Activated T-cell treated with anti-CD3 and anti-CD28 coated beads, Interleukin-2, amount 50 U/mL, for 1 hour (primary cell): ENCODE results near the gene ELMOD2.
"Not testable (repeated sequence)": the region's sequence is repeated elsewhere in the genome, so short reads cannot be mapped to it uniquely, and the experiment has no call there.

ENCODE experiments used
- DNase-seq: peaks from one replicate; pipeline ENCODE4 v3.0.0-alpha.2; 2020

ELMOD2 gene, protein sequence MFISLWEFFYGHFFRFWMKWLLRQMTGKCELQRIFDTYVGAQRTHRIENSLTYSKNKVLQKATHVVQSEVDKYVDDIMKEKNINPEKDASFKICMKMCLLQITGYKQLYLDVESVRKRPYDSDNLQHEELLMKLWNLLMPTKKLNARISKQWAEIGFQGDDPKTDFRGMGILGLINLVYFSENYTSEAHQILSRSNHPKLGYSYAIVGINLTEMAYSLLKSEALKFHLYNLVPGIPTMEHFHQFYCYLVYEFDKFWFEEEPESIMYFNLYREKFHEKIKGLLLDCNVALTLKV

DNA sequence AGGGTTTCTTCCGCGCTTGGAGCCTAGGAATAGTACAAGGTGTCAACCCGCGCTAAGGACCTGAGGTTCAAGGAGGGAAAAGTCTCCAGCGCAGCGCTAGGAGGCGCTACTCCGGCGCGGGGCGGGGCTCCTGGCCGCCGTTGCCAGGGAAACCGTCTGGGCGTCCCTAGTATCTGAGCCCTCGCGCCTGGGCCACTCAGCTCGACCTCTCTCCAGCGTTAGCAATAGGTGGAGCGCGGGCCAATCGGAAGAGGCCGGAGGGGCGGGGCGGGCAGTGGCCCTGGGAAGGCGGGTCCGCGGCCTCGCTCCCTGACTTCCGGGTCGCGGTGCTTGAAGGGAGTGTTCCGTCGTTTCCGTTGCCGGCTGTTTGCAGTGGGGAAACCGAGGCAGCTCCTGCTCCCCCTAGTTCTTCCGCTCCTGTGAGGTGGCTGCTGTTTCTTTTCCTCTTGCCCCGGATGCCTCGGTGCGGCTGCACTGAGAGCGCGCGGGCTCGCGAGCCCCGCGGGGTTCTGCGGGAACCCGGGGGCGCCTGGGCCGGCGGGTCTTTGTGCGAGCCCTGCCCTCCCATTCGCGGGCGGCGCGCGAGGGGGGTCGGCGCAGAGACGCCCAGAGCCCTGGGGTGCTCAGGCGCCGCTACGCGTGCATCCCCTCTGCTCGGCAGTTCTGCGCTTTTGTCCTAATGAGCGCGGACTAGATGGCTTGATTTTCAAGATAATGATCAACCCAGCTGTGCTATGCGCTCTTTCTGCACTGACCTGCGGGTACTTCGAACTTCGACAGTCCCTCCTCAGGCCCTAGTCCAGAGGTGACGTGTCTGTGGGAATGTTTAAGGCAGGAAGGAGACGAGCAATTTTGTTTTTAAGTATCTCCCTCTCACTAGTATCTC lies at the start of gene ELMOD2:
TSS of gene ELMOD2 (plus strand) at position 312 of the 886 bp plus-strand sequence. CDS start 1,261 bp downstream, outside the sequence.
- peak; percentile 96 for DNase-seq

GRCh38 chr4:140483445-140483844 lies 40.5 kb upstream of the ELMOD2 start:
- DNase-seq: no peak

- no peak for DNase-seq
Measured at GRCh38 chr4:140485939-140486338, 38.0 kb upstream of the ELMOD2 start.

DNA sequence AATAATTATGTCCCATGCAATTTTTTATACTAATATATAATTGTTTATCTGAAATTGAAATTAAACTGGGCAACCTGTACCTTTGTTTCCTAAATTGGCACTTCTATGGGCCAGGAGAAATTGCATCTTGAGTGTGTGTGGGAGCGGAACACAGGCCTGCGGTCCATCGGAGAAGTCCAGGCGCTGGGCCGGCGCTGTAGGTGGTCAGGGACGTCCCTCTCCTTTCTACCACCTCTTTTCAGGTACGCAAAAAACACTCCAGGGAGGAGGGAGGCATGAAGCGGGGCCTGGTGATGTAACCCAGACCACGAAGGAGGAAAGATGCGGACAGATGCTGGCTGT lies 26.6 kb upstream of the ELMOD2 start:
- DNase-seq: no peak

DNA sequence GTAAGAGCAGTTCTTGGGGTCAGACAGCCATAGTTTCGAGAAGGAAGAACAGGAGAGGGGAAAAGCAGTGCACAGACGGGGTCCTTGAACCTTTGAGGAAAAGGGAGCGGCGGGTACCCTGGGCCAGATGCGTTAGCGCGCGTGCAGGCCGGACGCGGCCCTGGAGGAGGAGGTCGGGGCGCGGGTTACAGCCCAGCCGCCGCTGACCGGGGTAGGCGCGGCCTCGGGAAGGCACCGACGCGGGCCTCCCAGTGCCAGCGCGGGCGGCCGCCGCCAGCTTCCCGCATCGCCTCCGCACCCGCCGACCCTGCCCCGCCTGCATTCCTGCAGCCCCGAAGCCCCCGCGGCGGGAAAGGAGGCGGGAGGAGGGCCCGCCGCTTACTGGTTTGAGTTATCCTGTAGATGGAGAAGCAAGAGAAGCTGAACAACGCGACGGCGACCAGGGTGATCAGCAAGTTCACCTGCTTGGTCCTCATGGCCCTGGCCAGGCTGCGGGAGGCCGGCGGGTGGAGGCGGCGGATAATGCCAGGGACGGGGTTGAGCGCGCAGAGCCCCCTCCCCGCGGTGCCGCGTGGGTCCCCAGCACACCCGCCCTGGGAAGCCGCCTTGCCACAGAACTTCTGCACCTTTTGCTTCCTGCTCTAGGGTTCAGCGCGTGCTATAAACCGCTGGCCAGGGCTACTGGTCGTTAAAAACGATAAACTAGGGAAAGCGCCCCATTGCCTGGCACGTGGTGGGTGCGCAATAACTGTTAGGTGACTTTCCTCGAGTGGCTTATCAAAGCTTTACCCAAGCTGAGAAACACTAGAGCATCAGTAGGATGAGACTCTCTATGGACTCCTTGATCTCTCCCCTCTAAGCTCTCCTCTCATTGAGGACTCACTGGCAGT lies 26.0 kb upstream of the ELMOD2 start, which contains the start of gene MGAT4D:
TSS of gene MGAT4D (minus strand) at position 547 of the 890 bp plus-strand sequence. CDS start at position 476, 71 bp downstream.
- no peak for DNase-seq

DNA sequence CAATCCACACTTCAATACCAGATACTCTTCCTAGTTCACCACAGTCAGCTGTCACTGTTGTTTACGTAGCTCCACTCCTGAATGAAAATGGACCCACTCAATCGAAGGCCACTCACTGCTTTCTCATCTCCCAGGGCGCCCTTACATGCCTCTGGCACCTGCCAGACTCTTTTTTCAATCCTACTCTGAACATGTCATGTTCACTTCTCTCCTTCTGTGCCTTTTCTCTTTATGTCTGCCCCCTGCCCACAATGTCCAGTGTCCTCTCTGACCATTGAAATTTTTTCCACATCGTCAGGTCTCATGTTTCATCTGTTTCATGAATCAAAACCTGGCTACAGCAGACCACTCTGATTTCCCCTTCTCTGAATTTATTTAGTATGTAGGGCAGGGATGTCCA lies 24.6 kb upstream of the ELMOD2 start:
- no peak for DNase-seq

GRCh38 chr4:140504261-140504660 lies 19.7 kb upstream of the ELMOD2 start:
- no peak for DNase-seq

- not testable (repeated sequence) for DNase-seq
Measured at GRCh38 chr4:140513765-140514164, 10.2 kb upstream of the ELMOD2 start.

DNA sequence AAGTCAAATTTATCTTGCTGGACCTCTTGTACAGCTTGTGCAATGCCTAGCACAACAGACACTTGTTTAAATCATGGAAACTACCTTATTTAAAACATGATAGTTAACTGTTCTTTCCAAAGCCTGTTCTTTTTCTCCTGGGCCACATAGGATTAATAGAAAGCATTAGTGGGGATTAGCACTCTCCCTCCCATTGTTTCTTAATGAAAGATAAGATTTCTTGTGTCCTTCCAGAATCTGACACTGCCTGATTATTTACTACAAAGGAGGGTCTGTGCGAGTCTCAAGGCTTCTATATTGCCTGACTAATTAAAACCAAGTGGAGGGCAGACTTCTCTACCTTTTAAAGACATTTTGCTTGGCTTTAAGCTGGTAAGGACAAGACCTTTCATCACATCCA lies 8.5 kb upstream of the ELMOD2 start:
- DNase-seq: no peak

- no peak for DNase-seq
Measured at GRCh38 chr4:140523370-140523856, 555 bp upstream of the ELMOD2 start.

DNA sequence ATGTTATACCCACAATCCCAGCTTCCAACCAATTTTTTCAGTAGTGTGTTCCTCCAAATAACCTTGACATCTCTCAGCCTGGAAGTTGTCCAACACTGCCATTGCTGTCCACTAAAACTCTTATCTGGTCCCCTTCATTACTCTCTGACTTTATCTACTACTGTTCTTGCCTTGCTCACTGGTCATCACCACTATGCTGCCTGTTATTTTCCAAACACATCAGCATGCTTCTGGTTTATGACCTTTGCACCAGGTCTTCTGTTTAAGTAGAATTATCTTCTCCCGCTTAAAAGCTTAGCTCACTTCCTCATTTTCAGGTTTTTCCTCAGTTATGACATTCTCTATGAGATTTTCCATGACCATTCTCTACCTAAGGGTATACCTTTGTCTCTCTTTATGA lies 5.5 kb downstream of the ELMOD2 start:
- no peak for DNase-seq

DNA sequence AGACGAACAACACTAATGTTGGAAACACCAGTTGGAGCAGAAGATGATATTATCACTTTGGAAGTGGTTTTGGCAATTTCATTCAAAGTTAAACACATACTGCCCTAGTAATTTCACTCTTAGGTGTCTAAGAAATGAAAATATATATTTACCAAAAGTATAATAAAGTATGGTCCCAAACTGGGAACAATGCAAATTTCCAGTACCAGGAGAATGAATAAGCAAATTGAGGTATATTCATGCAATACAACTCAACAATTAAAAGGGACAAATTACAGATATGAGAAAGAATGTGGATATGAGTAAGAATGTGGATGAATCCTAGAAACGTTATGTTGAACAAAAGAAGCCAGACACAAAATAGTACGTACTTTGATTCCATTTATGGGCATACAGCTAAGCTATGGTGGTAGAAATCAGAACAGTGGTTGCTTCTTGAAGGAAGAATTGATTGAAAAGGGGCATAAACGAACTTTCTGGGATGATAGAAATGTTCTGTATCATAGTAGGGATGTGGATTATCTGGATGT lies 10.0 kb downstream of the ELMOD2 start:
- DNase-seq: no peak

GRCh38 chr4:140556372-140557085 lies 32.6 kb downstream of the ELMOD2 start:
- DNase-seq: no peak

DNA sequence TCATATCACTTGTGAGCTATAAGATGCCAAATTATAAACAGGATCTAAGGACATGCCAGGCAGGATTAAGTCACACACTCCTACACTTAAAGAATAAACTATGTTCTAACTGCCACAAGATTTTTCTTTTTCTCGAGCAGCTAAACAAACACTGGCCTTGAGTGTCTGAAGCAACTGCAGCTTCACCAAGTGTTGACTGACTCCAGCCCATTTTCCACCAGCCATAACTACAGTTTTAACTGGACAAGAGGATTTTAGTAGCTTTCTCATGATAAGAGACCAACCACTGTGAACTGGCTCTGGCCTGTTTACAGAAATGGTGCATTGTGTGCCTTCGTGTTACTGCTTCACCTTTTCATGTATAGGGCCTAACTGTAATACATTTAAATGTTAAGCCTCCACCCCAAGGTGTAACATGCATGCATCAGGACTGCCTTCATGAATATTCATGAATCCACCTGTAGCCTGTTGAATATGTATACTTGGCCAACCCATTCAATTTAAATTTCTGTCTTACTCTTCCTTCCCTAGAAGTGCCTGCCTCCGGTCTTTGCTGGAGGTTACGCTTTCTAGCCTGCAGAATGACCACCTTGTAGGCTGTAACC lies 34.0 kb downstream of the ELMOD2 start:
- no peak for DNase-seq

DNA sequence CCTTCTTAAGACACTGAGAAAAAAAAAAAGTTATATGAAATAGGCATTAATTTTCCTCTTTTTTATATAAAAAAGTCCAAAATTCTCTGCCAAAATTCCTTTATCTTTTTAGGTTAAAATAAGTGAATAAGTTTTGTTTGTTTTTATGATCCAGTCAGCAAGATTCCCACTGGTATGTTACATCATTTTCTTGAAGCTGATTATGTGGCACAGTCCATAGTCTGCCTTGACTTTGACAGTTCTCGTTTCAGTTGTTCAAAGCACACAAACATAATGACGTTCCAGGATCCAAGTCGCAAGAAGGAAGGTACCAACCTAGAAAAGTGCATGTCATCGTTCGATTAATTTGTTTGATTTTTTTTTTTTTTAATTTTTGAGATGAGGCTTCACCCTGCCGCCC lies 35.7 kb downstream of the ELMOD2 start:
- DNase-seq: no peak

DNA sequence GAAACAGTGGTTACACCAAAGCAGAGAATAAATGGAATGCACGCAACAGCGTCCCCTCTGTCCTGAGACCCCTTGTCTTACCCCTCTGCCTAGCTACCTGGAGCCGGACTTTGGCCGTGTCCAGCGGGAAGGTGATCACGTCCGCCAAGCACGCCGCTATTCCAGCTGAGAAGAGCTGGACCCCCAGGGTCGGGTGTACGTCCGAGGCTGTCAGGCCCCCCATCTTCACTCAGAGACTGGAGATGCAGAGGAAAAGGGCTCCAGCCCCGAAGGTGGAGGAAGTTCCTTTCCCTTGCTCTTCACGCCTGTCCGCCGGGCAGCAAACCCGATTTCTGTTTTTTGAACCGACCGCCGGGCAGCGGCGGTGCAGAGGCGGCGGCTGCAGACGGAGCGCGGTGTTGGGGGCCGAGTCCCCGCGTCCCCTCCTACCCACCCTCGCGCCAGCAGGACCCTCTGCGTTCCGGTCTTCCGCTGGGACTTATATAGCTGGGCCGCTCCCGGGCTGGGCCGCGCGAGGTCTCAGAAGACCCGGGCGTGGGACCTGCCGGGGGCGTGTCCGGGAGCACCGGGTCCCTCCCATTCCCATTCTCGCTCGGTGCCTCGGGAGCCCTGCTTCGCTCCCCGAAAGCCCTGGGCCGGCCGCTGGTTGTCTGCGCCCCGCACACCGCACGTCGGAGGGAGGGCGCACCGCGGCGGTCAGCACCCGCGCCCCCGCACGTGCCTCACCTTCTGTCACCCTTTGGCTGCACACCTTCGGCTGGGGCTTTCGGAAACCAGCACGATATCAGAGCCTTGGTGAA lies 44.7 kb downstream of the ELMOD2 start, which contains the start of gene UCP1:
TSS of gene UCP1 (minus strand) at position 455 of the 800 bp plus-strand sequence. CDS start at position 223, 232 bp downstream.
- DNase-seq: no peak

GRCh38 chr4:140569307-140569638 lies 45.3 kb downstream of the ELMOD2 start:
- DNase-seq: no peak

DNA sequence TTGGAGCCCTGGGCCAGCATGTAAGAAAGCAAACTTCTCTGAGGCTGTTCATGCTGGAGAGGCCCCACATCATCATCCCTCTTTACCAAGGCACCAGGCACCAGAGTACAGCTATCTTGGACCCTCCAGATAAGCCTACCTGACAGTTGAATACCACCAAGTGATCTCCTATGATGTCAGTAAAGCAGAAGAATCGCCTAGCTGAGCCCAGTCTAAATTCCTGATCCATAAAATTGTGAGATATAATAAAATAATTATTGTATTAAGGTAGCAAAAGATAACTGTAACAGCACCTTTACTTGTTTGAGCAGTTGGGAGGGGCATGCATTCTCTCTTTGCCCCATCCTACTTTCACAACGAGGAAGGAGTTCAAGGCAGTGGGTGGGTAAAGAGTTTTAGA lies 47.7 kb downstream of the ELMOD2 start:
- no peak for DNase-seq

- DNase-seq: no peak
Measured at GRCh38 chr4:140575489-140575888, 51.5 kb downstream of the ELMOD2 start.

GRCh38 chr4:140579278-140579677 lies 55.3 kb downstream of the ELMOD2 start:
- no peak for DNase-seq

DNA sequence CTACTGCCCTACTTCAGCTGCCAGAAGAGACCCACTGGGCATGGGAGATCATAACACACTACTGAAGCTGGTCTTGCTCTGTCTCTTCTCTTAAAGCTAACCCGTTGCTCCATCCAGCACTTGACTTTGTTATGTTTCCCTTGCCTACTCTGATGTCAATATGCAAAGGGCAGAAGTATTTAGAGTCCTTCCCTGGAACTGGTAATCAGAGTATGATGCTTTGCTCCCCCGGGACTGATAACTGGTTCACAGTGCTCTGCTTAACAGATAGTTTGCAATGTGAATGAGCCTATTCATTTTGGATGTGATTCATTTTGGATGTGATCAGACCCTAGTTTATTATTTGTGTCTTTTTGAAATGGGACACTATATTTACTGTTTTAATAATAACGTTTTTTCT lies 57.1 kb downstream of the ELMOD2 start:
- no peak for DNase-seq
